Right kidney (tissue), 1 donor: ENCODE measurements around the gene GLRX5.

ENCODE experiments used
- DNase-seq: peaks from one replicate; pipeline ENCODE4 v3.0.0-alpha.2; 2016

The GLRX5 gene

DNA sequence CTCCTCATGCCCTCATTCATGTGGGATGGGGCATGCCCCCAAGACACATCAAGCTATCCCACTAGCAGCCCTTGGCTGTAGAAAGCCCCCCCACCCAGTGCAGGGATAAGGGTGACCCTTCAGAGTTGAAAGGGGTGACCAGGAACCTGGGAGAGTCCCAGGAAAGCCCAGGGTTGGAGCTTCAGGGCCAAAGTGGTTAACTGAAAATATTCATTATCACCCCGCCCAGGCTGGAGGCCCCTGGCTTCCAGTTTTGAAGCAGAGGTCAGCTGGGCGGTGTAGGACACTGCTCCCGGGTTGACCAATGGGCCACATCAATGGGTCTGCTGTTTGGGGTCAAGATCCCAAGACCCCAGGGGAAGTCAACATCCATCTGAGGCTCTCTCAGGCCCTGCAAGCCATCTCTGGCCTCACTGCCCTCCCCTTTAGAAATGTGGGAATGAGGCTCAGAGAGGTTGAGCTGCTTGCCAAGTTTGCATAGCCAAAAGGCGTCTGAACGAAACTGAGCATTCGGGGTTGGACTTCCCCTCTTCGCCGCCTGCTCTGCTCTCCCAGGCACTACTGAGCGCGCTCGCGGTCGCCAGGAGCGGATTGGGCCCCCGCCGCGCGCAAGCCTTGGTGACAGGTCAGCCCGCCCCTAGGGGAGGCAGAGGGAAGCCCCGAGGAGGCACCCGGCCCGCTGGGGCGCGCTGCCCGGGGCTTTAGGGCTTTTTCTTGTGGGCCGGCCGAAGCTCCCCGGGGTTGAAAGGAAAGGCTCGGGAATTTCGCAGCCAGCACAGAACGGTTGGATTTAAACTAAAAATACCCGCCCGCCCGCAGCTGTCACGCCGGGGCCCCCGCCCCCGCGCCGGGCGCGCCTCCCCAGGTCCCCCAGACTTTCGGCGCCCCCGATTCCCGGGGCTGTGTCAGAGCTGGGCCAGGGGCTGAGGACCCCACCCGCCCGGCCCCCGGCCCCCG, 19.0 kb upstream of the GLRX5 start:
- peak; percentile 58 for DNase-seq

DNA sequence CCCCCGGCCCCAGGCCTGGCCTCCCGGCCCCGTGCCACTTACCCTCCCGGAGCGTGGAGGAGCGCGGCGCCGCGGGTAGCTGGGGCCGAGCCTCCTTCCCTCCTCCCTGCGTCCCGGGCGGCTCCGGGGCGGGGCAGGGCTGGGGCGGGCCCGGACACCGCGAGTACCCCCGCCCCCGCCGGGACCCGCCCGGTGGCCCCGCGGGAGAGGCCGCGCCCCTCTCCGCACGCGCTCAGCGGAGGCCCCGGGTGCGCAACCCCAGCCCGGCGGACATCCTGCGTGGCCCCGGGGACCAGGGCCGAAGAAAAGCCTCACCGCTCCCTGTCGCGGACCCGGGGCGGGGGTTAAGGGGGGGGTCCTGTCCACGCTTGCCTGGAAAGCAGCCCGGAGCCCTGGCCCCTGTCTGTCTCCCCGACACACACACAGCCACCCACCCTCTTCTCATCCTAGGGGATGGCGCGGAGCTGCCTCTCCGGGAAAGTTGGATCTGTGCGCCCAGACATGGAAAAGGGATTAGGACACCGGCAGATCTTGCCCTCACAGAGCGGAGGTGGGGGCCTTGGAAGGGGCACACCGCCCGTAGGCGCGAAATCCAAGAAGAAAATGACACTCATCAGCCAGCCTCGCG, 18.2 kb upstream of the GLRX5 start, which contains the start of gene SYNE3:
Gene SYNE3, minus strand, starts transcription at position 97 of the 628 bp plus-strand sequence. CDS start 40,829 bp downstream, outside the sequence.
- DNase-seq: peak; percentile 55

DNA sequence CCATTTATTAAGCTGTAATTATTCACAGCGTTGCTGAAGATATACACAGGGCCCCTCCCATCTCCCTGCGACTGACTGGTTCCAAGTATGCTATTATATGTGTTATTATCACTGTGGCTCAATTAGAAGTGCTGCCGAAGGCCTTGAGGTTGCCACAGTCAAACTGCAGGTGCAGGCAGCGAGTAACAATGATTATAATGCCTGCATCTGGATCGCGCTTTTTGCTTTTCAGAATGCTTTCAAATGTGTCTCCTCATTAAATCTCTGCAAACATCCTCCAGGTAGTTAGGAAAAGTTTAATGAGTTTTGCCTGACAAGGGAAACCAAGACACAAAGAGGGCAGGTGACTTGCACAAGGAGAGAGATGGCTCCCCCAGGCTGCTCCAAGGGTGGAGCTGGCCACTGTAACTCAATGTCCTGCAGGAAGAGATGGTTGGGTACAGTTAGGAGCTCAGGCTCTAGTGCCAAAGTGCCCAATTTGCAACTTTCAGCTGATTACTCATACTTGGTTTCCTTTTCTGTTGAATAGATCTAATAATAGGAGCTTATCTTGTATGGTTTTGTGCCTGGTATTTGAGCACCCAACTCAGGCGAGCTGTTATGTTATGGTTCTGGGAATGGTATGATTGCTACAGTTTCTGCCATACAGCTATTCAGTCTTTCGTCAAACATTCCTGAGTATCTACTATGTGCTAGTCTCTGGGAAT, 16.7 kb upstream of the GLRX5 start:
- no peak for DNase-seq

GRCh38 chr14:95519699-95520098, 15.2 kb upstream of the GLRX5 start:
- DNase-seq: no peak

- no peak for DNase-seq
These were observed 14.5 kb upstream of the GLRX5 start for GRCh38 chr14:95520346-95520745.

DNA sequence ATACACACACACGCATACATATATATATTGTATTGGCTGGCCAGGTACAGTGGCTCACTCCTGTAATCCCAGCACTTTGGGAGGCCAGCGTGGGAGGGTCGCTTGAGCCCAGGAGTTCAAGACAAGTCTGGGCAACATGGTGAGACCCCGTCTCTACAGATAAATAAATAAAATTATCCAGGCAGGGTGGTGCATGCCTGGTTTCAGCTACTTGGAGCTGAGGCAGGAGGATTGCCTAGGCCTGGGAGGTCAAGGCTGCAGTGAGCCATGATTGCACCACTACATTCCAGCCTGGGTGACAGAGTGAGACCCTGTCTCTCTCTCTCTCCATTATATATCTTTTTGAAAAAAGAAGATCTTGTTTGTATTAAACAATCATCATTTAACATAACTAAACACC, 13.8 kb upstream of the GLRX5 start:
- DNase-seq: no peak

- no peak for DNase-seq
These were observed 12.7 kb upstream of the GLRX5 start for GRCh38 chr14:95522116-95522515.

- DNase-seq: no peak
These were observed 12.3 kb upstream of the GLRX5 start for GRCh38 chr14:95522556-95522955.

GRCh38 chr14:95523051-95523814, 11.6 kb upstream of the GLRX5 start:
- DNase-seq: no peak

DNA sequence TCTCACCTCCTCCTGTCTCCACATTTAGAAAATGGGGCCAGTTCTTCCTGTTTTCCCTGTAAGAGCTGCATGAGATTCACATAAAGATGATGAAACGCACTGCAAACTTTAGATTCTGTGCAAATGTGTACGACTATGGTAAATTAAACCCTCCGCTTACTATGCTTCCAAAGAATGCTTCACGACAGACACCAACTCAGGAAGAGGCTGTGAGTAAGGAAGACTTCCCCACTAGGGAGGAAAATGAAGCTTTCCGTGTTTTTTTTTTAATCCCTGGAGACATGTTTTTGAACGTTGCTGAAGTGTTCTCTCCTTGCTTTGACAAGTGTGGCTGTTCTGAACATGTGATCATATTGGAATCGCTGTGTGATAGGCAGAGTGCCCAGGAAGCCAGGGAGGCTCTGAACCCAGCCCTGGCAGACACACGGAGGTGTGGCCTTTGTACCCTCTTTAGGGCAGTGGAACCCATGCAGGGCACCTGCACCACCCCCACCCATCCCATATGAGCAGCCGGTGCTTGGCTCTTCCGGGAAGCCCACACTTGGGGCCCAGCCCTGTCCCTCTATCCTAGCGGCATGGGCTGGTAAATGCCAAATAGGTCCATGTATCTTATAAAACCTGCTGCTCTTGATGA, 10.9 kb upstream of the GLRX5 start:
- no peak for DNase-seq

- DNase-seq: no peak
These were observed 9.9 kb upstream of the GLRX5 start for GRCh38 chr14:95524706-95525512.

DNA sequence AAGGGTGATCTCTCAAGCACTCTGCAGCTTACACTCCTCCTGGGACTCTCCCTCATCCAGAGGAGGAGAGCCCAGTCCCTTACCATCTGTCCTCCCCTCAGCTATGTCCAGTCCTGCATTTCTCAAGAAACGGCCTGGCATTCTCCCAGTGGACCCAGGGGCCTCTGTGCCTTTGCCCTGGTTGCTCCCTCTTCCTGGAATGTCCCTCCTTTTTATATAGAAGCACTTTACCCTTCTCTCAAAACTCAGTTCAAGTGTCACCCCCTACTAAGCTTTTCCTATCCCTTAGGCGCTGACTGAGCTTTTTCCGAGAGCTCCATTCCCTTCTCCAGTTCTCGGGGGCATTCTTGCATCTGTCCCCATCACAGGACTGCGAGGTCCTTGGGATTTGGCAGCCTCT, 8.9 kb upstream of the GLRX5 start:
- no peak for DNase-seq

DNA sequence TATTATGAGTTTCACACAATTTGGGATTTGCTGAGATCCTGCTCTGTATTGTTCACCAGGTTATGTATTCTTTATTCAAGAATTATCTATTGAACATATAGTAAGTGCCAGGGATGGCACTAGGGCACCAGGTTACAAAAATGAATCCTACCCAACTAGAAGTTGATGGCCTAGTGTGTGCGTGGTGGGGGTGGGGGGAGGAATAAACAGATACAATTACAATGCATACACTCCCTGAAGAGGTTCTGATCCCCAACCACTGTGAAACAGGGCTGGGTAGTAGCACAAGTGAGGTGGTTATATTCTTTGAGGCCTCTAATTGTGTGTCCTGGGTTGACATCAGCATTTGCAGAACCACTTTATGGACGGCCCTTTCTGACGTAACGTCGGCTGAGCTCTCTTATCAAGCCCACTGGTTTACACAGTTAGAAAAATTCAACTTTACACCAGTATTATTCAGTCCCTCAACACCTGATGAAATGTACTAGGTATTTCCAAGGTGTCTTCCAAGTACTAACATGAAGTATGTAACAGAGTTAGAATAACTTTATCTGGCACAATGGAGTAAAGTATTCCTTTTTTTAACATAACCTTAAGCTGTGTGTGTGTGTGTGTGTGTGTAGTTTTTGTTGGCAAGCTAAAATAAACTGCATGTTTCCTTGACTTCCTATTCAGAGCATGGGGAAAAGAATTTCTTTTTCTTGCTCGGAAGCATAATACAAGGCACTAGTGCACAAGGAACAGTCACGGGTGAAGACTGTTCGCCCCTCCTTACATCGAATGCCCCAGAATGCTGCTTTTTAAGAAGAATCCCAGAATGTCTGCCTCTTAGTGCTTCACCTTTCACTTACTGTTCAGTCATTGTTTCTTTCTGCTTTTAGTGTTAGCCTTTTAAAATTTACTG, 8.1 kb upstream of the GLRX5 start:
- DNase-seq: no peak

GRCh38 chr14:95527387-95528002, 7.4 kb upstream of the GLRX5 start:
- DNase-seq: no peak

DNA sequence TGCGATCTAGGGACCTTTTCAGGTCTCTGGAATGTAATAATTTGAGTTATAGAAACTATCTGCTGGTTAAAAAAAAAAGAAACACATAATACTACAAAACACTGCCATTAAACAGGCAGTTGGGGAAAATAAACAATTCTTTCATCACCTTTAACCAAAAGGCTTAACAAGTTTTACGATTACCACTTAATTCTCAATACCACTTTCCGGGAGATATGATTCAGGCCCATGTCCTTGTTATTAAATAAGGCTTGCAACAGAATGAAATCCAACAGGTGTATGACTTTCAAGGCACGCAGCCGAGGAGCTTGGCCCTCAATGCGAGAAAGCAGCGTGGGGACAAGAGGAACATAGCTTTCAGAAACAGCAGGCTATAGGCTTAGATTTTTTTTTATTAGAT, 5.6 kb upstream of the GLRX5 start:
- DNase-seq: no peak

DNA sequence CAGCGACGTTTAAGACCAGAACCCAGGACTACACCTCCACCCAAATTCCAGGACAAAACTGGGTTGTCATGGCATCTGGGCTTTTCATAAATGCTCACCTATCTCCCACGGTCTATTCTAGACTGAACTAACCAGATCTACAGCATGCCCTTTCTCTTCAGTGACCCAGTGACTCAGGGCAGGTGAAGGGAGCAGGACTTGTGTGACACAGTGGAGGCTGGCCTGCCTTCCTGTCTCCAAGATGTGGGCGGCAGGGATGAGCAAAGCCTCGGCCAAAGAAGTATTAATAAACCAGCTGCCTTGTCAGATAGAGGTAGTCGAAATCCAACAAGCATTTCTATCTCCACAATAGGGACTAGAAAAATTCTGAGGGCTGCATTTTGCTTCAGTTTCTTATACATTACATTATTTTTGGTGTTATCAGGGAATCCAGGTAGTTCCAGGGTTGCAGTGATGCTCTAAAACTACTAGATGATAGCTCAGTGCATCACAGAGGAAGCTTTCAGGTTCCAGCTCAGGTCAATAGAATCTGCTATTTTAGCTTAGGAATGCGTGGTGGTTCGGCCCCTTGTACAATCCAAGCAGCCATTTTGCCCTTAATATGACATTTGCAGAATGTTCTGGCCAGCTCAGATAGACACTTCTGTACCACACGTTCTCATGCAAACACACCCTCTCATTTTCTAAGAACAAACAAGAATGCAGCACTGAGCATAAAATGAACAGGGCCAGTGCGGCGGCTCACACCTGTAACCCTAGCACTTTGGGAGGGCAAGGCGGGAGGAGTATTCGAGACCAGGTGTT, 4.2 kb upstream of the GLRX5 start:
- no peak for DNase-seq

GRCh38 chr14:95531473-95531872, 3.4 kb upstream of the GLRX5 start:
- DNase-seq: no peak

DNA sequence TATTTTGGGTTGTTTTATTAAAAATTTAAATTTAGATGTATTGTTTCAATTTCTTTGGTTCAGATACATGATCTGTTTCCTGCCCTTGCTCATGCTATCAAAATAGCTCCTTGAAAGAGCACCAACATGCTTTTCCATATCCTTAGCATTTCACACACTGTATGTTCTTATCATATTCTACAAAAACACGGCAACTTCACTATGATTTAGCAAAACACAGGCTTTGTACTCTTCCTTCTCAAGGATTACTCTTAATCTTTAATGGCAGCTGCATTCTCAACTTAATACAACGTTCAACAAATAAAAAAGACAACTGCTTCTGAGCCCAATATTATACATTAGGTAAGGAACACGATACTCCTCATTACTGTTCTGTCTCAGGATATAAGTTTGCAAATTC, 2.9 kb upstream of the GLRX5 start:
- no peak for DNase-seq
